Measurements from ENCODE around the gene ZNF644.
"Not testable (repeated sequence)": the region's sequence is repeated elsewhere in the genome, so short reads cannot be mapped to it uniquely, and the experiment has no call there.

ZNF644 gene

GRCh38 chr1:91045284-91045683 is 23.4 kb upstream of the ZNF644 start:
- Histone ChIP-seq H3K36me3 (ENCODE audit: insufficient read depth, low read length) (no peaks in the 10 kb centered on the region), H3K4me3 (ENCODE audit: low read depth, low read length) (no peak overlapping the region), H2AFZ (ENCODE audit: low read length, unreplicated experiment) (no peak overlapping the region), H3K27me3 (ENCODE audit: insufficient read depth, low read length) (peaks cover 5% of the 10 kb centered on the region; the same call in 1 of the 2 replicates), H3K27ac (ENCODE audit: low read depth, low read length) (no peak overlapping the region), H3K79me2 (ENCODE audit: control insufficient read depth, insufficient read depth, low read length, unreplicated experiment) (no peaks in the 10 kb centered on the region), H3K4me1 (ENCODE audit: control insufficient read depth, insufficient read depth, low read length, unreplicated experiment) (no peaks in the 10 kb centered on the region)

GRCh38 chr1:91044776-91045175 is 22.9 kb upstream of the ZNF644 start:
- H3K36me3 ChIP-seq (ENCODE audit: insufficient read depth, low read length); H3K4me3 ChIP-seq (ENCODE audit: low read depth, low read length); H3K4me1 ChIP-seq (ENCODE audit: control insufficient read depth, insufficient read depth, low read length, unreplicated experiment); H2AFZ ChIP-seq (ENCODE audit: low read length, unreplicated experiment); H3K27ac ChIP-seq (ENCODE audit: low read depth, low read length); H3K27me3 ChIP-seq (ENCODE audit: insufficient read depth, low read length); H3K79me2 ChIP-seq (ENCODE audit: control insufficient read depth, insufficient read depth, low read length, unreplicated experiment): not testable (repeated sequence)

- H3K27ac ChIP-seq (ENCODE audit: low read depth, low read length); H2AFZ ChIP-seq (ENCODE audit: low read length, unreplicated experiment); H3K4me1 ChIP-seq (ENCODE audit: control insufficient read depth, insufficient read depth, low read length, unreplicated experiment); H3K36me3 ChIP-seq (ENCODE audit: insufficient read depth, low read length); H3K79me2 ChIP-seq (ENCODE audit: control insufficient read depth, insufficient read depth, low read length, unreplicated experiment); H3K4me3 ChIP-seq (ENCODE audit: low read depth, low read length): not testable (repeated sequence)
- peaks cover 13% of the 10 kb centered on the region for H3K27me3 ChIP-seq (ENCODE audit: insufficient read depth, low read length)
Measured at GRCh38 chr1:91042372-91042771, 20.5 kb upstream of the ZNF644 start.

- Histone ChIP-seq H2AFZ (ENCODE audit: low read length, unreplicated experiment) (no peak overlapping the region), H3K4me1 (ENCODE audit: control insufficient read depth, insufficient read depth, low read length, unreplicated experiment) (no peaks in the 10 kb centered on the region), H3K36me3 (ENCODE audit: insufficient read depth, low read length) (no peaks in the 10 kb centered on the region), H3K27ac (ENCODE audit: low read depth, low read length) (no peak overlapping the region), H3K27me3 (ENCODE audit: insufficient read depth, low read length) (peaks cover 39% of the 10 kb centered on the region), H3K79me2 (ENCODE audit: control insufficient read depth, insufficient read depth, low read length, unreplicated experiment) (no peaks in the 10 kb centered on the region), H3K4me3 (ENCODE audit: low read depth, low read length) (no peak overlapping the region)
Measured at GRCh38 chr1:91038582-91038981, 16.7 kb upstream of the ZNF644 start.

- Histone ChIP-seq H3K4me3 (ENCODE audit: low read depth, low read length) (no peak overlapping the region), H3K36me3 (ENCODE audit: insufficient read depth, low read length) (no peaks in the 10 kb centered on the region), H3K79me2 (ENCODE audit: control insufficient read depth, insufficient read depth, low read length, unreplicated experiment) (no peaks in the 10 kb centered on the region), H2AFZ (ENCODE audit: low read length, unreplicated experiment) (no peak overlapping the region), H3K27ac (ENCODE audit: low read depth, low read length) (no peak overlapping the region), H3K27me3 (ENCODE audit: insufficient read depth, low read length) (peaks cover 53% of the 10 kb centered on the region), H3K4me1 (ENCODE audit: control insufficient read depth, insufficient read depth, low read length, unreplicated experiment) (no peaks in the 10 kb centered on the region)
Measured at GRCh38 chr1:91036894-91037829, 15.3 kb upstream of the ZNF644 start.

- Histone ChIP-seq H2AFZ (ENCODE audit: low read length, unreplicated experiment) (no peak overlapping the region), H3K4me1 (ENCODE audit: control insufficient read depth, insufficient read depth, low read length, unreplicated experiment) (no peaks in the 10 kb centered on the region), H3K36me3 (ENCODE audit: insufficient read depth, low read length) (no peaks in the 10 kb centered on the region), H3K27me3 (ENCODE audit: insufficient read depth, low read length) (peaks cover 70% of the 10 kb centered on the region), H3K4me3 (ENCODE audit: low read depth, low read length) (no peak overlapping the region), H3K79me2 (ENCODE audit: control insufficient read depth, insufficient read depth, low read length, unreplicated experiment) (no peaks in the 10 kb centered on the region), H3K27ac (ENCODE audit: low read depth, low read length) (no peak overlapping the region)
Measured at GRCh38 chr1:91032349-91032748, 10.5 kb upstream of the ZNF644 start.

GRCh38 chr1:91031081-91031480 is 9.2 kb upstream of the ZNF644 start:
- Histone ChIP-seq H2AFZ (ENCODE audit: low read length, unreplicated experiment) (no peak overlapping the region), H3K36me3 (ENCODE audit: insufficient read depth, low read length) (no peaks in the 10 kb centered on the region), H3K27ac (ENCODE audit: low read depth, low read length) (no peak overlapping the region), H3K4me1 (ENCODE audit: control insufficient read depth, insufficient read depth, low read length, unreplicated experiment) (no peaks in the 10 kb centered on the region), H3K79me2 (ENCODE audit: control insufficient read depth, insufficient read depth, low read length, unreplicated experiment) (no peaks in the 10 kb centered on the region), H3K27me3 (ENCODE audit: insufficient read depth, low read length) (peaks cover 65% of the 10 kb centered on the region), H3K4me3 (ENCODE audit: low read depth, low read length) (no peak overlapping the region)

- no peak overlapping the region for H2AFZ ChIP-seq (ENCODE audit: low read length, unreplicated experiment)
Measured at GRCh38 chr1:91026777-91027176, 4.9 kb upstream of the ZNF644 start.

GRCh38 chr1:91026320-91026719 is 4.5 kb upstream of the ZNF644 start:
- no peak overlapping the region for H2AFZ ChIP-seq (ENCODE audit: low read length, unreplicated experiment)
- H3K4me1 ChIP-seq (ENCODE audit: control insufficient read depth, insufficient read depth, low read length, unreplicated experiment): peaks cover 10% of the 10 kb centered on the region
- no peak overlapping the region for H3K4me3 ChIP-seq (ENCODE audit: low read depth, low read length)
- H3K36me3 ChIP-seq (ENCODE audit: insufficient read depth, low read length): no peaks in the 10 kb centered on the region
- H3K27me3 ChIP-seq (ENCODE audit: insufficient read depth, low read length): peaks cover 26% of the 10 kb centered on the region
- H3K27ac ChIP-seq (ENCODE audit: low read depth, low read length): no peak overlapping the region
- H3K79me2 ChIP-seq (ENCODE audit: control insufficient read depth, insufficient read depth, low read length, unreplicated experiment): peaks cover 10% of the 10 kb centered on the region

More at GRCh38 chr1:91026777-91027176, 4.9 kb upstream of the ZNF644 start:
- Histone ChIP-seq H3K79me2 (ENCODE audit: control insufficient read depth, insufficient read depth, low read length, unreplicated experiment) (peaks cover 8% of the 10 kb centered on the region), H3K27ac (ENCODE audit: low read depth, low read length) (no peak overlapping the region), H3K36me3 (ENCODE audit: insufficient read depth, low read length) (no peaks in the 10 kb centered on the region), H3K4me3 (ENCODE audit: low read depth, low read length) (no peak overlapping the region), H3K4me1 (ENCODE audit: control insufficient read depth, insufficient read depth, low read length, unreplicated experiment) (peaks cover 10% of the 10 kb centered on the region), H3K27me3 (ENCODE audit: insufficient read depth, low read length) (peaks cover 31% of the 10 kb centered on the region)

- Histone ChIP-seq H3K4me1 (ENCODE audit: control insufficient read depth, insufficient read depth, low read length, unreplicated experiment) (peaks cover 19% of the 10 kb centered on the region), H3K27me3 (ENCODE audit: insufficient read depth, low read length) (peaks cover 14% of the 10 kb centered on the region), H2AFZ (ENCODE audit: low read length, unreplicated experiment) (no peak overlapping the region), H3K36me3 (ENCODE audit: insufficient read depth, low read length) (no peaks in the 10 kb centered on the region), H3K79me2 (ENCODE audit: control insufficient read depth, insufficient read depth, low read length, unreplicated experiment) (peaks cover 27% of the 10 kb centered on the region), H3K4me3 (ENCODE audit: low read depth, low read length) (no peak overlapping the region), H3K27ac (ENCODE audit: low read depth, low read length) (no peak overlapping the region)
Measured at GRCh38 chr1:91024481-91025119, 2.8 kb upstream of the ZNF644 start.

Measured in ACC112 (cell line).